Right ventricle myocardium superior (tissue), 1 donor: Measurements from ENCODE around the gene SLC6A11. TPM values are rescaled to one million over a fixed set of nuclear protein-coding genes. Genes with fewer than 3 reads are reported as not detected.

Experiments used
- ATAC-seq: fragments of 200-7000 bp; cut with Tn5 transposase; one replicate; pipeline ENCODE4 v1.9.1; 2020; ENCODE audit warnings: mild to moderate bottlenecking; ENCODE audit not compliant: poor library complexity
- DNase-seq: peaks from one replicate; pipeline ENCODE4 v3.0.0-alpha.2; 2020
- intact Hi-C: fragments of 100-400 bp; cut with DNase I; formaldehyde crosslinking; loops from one replicate; pipeline ENCODE4 v1.11.2; 2022
- total RNA-seq: library from RNA; stranded (reverse); fragmentation: NEBNext Ultra II Directional; extraction: Animal tissue kit (Norgen Biotek cat#: 25700); gene quantifications from one replicate; pipeline ENCODE4 v1.2.1, GENCODE V29; 2021
- donor health status: DM: no; HTN: yes; CAD: no; lungs with severe emphysema.

The SLC6A11 gene
- total RNA-seq, 1 donor from 2014 or later, result not detected

DNA sequence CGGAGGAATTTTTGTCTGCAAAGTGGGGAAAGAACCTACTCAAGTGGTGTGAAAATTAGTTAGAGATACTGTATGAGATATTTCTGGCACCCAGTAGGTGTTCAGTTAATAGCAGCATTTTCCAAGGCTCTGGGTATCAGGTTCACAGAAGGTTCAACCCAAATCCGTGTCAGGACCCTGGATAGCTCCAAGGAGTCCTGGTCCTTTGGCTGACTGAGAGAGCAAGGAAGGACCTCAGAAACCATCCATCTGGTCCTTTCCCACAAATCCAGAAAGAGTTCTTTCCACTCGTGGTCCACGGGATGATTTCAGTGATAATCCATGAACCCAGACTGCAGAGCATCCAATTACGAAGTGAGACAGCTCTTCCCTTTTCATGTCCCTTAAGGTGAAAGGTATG, 51.4 kb downstream of the SLC6A11 start:
- intact Hi-C loops, result no loop called here
- no peak for ATAC-seq
- no peak for DNase-seq

GRCh38 chr3:10869460-10869859, 53.4 kb downstream of the SLC6A11 start:
- DNase-seq, result no peak
- intact Hi-C loops, result no loop called here
- ATAC-seq, result no peak

DNA sequence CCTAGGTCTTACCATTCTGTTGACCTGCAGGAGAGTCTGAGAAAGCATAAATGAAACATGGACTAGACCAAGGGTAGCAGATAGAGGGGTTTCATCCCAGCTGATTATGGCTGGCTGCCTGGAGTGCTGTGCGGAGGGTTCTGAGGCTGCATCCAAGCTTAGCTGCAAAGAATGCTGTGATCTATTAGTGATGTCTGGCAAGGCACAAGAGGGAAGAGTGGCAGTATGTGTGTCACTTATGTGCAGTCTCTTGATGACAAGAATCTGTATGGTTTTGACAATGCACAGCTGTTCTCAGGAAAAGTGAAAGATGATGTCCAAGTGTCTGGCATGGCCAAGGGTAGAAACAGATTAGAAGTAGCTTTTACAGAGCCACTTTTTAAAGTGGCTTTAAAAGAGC, 54.3 kb downstream of the SLC6A11 start:
- ATAC-seq, result no peak
- intact Hi-C loops, result loop anchor here (10.0 kb wide), 1 partner anchor 105 kb away; no protein-coding TSS in a partner anchor
- DNase-seq, result no peak

DNA sequence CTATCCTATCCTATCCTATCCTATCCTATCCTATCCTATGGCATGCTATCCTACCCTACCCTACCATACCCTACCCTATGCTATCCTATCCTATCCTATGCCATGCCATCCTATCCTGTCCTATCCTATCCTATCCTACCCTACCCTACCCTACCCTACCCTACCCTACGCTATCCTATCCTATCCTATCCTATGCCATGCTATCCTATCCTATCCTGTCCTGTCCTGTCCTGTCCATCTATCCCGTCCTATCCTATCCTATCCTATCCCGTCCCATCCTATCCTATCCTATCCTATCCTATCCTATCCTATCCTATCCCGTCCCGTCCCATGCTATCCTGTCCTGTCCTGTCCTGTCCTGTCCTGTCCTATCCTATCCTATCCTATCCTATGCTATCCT, 57.4 kb downstream of the SLC6A11 start:
- DNase-seq (no peak), ATAC-seq (no peak)
- intact Hi-C loops, result loop anchor here (10.0 kb wide), 1 partner anchor 109 kb away; no protein-coding TSS in a partner anchor

GRCh38 chr3:10875914-10876313, 59.9 kb downstream of the SLC6A11 start:
- intact Hi-C loops, result loop anchor here (10.0 kb wide), 1 partner anchor 111 kb away; no protein-coding TSS in a partner anchor
- DNase-seq, result no peak
- no peak for ATAC-seq

DNA sequence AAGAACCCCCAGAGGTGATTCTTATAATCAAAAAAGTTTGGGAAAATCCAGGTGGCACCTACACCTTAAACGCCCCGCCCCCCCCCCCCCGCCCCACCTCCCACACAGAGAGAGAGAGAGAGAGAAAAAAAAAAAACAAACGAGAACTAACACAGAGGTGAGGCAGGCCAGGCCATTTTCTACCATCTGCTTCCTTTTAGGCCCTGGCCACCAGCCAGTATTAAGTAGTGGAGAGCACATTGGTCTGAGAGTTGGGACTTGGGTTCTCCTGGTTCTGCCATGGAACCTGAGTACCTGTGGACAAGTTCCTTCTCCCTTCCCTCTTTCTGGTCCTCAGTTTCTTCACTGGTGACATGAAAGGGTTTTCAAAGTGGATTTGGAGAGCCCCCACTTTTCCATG, 60.6 kb downstream of the SLC6A11 start:
- DNase-seq (no peak), ATAC-seq (no peak)
- intact Hi-C loops, result loop anchor here (10.0 kb wide), 1 partner anchor 112 kb away; no protein-coding TSS in a partner anchor

DNA sequence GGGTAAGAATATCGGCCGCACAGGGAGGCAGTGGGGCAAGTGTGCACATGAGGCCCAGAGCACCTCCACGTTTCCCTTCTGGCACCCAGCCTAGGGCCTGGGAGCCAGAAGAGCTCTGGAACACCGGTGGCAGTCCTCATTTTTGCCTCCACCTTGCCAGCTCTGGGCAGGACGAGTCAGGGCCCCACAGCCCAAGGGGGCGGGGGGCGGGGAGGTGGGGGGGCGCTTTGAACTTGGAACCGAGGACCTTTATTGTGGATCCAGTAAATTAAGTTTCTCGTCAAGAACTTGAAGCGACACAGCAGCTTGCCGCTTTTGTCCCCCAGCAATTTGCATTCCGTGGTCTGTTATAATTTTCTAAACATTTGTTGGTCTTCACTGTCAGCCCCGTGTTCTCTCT, 66.8 kb downstream of the SLC6A11 start:
- no peak for ATAC-seq
- DNase-seq, result no peak
- intact Hi-C loops, result no loop called here

GRCh38 chr3:10883478-10884234, 67.6 kb downstream of the SLC6A11 start:
- intact Hi-C loops, result no loop called here
- DNase-seq (no peak), ATAC-seq (no peak)

DNA sequence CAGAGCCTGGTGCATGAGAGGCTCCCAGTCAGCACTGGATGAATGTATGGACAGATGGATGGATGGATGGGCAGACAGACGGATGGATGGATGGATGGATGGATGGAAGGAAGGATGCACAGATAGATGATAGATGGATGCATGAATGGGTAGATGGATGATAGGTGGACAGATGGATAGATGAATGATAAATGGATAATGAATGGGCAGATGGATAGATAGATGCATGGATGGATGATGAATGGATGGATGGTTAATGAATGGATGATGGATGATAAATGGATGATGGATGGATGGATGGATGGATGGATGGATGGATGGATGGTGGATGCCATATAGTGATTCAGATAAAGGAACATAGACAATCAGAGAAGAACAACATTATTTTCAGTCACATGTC, 71.0 kb downstream of the SLC6A11 start:
- intact Hi-C loops, result no loop called here
- ATAC-seq (no peak), DNase-seq (no peak)

- intact Hi-C loops, result no loop called here
- DNase-seq, result no peak
- no peak for ATAC-seq
Observed at GRCh38 chr3:10888518-10889090, 72.6 kb downstream of the SLC6A11 start.

GRCh38 chr3:10889206-10889960, 73.4 kb downstream of the SLC6A11 start:
- ATAC-seq (no peak), DNase-seq (no peak)
- intact Hi-C loops, result no loop called here

- ATAC-seq (no peak), DNase-seq (no peak)
- intact Hi-C loops, result no loop called here
Observed at GRCh38 chr3:10890665-10891064, 74.6 kb downstream of the SLC6A11 start.

- intact Hi-C loops, result no loop called here
- DNase-seq (no peak), ATAC-seq (no peak)
Observed at GRCh38 chr3:10892622-10893021, 76.6 kb downstream of the SLC6A11 start.

- ATAC-seq (no peak), DNase-seq (no peak)
- intact Hi-C loops, result no loop called here
Observed at GRCh38 chr3:10901296-10901945, 85.4 kb downstream of the SLC6A11 start.

DNA sequence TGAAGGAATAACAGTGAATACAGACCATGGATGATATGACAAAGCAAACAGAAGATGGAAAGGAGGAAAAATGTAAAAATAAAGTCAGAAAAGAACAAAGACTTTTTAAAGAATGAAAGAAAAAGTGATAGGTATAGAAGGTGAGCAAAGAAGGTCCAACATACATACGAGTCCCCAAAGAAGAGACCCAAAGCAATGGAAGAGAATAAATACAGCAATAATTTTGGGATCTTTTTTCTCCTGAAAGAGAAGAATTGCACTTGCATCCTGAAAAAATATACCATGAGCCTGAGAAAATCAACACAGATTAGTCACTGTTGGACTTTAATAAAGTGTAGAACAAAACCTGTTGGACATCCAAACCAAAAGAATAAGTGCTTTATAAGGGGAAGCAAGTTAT, 91.2 kb downstream of the SLC6A11 start:
- DNase-seq, result no peak
- intact Hi-C loops, result no loop called here
- no peak for ATAC-seq

GRCh38 chr3:10910367-10910766, 94.3 kb downstream of the SLC6A11 start:
- ATAC-seq (no peak), DNase-seq (no peak)
- intact Hi-C loops, result no loop called here

DNA sequence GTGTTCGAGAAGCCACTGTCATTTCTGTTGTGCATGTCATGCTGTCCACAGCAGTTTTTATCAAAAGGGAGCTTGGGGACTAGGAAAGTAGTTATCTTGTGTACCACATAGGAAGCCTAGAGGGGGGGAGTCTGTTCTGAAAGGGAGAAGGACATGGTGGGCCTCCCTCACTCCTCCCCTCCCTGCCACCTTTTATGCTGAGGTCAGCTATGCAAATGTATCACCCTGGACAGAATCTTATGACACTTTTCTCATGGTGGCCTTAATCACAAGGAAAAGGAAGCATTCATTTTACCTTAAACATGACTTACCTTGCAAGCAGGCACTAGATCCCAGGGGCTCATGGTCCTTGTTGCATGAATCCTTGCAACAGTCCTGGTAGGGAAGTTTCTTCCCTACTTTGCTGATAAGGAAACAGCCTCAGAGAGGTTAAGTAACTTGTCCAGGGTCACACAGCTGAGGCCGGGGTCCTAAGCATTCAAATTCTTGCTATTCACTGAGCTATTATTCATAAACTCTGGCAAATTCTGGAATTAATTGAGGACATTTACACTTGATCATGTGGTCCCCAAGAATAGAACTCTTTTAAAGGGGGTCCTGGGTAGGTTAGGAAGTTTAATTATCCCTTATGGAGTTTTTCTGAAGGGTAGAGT, 95.4 kb downstream of the SLC6A11 start:
- no peak for ATAC-seq

DNA sequence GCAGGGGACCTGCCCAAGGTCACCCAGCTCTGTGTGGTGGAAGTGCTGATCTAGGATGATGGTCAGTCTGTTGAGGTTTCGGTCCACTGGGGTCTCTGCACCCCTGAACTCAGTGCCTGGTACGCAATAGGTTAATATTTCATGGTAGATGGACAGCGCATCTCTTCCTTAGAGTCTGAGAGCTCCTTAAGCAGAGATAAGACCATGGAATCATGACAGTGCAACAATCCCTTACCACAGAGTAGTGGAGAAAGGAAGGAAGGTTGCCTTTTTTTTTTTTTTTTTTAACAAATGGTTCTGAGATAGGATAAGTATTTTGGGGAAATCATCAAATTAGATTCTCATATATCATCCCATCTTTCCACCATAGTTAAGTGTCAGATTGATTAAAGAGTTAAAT, 96.8 kb downstream of the SLC6A11 start:
- DNase-seq (no peak), ATAC-seq (no peak)
- intact Hi-C loops, result no loop called here

More for the DNA sequence above, 95.4 kb downstream of the SLC6A11 start:
- DNase-seq, result no peak
- intact Hi-C loops, result no loop called here

DNA sequence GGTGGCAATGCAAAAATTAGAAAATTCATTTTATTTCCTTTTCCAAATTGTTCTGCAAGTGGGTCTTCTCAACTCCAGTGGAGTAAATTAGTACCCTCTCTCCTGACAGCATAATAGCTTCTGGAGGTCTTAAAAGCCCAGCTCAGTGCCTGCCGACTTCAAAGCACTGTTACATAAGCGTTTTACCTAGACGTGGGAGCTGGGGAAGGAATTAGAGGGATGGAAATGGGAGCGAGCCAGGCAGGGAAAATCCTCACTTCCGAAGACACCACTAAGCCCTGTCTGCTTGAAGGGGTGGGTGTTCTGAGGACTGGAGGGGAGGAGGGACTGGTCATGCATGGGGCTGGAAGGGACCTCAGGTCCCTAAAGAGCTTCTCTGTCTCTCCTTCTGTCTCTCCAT, 99.3 kb downstream of the SLC6A11 start:
- DNase-seq (no peak), ATAC-seq (no peak)
- intact Hi-C loops, result no loop called here
